ENCODE measurements around the gene SUGCT.

The SUGCT gene

GRCh38 chr7:40483630-40484029, 348.8 kb downstream of the SUGCT start:
- DNase-seq = no peak

DNA sequence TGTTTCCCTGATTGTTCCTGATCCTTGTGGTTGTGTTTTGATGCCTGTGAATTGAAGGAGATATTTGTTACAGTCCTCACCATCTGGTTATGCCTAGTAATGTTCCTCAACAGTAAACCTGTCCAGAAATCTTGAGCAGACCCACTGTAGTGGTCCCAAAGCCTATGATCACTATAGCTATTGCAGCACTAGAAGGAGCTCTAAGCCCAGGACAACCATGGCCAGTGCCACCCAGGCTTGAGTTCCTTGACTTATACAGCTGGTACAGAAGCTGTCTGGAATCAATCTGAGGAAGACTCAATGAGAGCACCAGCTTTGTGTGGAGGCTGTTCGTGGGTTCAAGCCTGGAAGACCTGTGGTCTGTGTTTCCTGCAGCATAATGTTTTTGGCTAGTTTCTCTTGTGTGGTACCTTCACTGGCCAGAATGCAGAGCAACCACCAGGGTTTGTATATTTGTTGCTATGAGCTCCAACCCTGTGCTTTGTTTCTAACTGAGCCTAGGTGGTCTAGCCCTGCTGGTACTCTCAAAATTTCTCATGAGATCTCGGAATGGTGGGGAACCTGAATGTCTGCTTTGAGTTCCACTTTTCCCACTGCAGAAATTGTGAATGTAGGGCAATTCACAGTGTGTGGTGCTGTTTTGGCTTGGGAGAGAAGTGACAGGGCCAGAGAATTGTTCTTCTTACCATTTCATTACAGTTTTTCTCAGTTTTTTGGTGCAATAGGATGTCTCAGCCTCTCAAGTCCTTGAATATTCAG, 355.2 kb downstream of the SUGCT start:
- DNase-seq = no peak

DNA sequence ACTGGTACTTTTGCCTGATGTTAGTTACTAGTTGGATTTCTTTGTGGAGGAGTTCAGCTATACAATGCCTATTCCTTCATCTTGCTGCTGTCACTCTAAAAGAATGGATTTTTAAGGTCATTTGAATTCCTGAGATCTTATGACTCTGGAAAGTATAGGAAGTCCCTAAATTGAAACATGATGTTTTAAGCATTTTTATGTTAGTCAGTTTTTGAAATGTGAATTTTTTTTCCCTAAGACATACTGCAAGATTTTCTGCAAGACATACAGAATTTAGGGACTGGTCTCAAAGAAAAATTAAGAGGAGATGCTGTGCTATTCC, 355.8 kb downstream of the SUGCT start:
- DNase-seq = no peak

GRCh38 chr7:40492946-40493345, 358.1 kb downstream of the SUGCT start:
- no peak for DNase-seq

GRCh38 chr7:40493609-40494051, 358.8 kb downstream of the SUGCT start:
- no peak for DNase-seq

DNA sequence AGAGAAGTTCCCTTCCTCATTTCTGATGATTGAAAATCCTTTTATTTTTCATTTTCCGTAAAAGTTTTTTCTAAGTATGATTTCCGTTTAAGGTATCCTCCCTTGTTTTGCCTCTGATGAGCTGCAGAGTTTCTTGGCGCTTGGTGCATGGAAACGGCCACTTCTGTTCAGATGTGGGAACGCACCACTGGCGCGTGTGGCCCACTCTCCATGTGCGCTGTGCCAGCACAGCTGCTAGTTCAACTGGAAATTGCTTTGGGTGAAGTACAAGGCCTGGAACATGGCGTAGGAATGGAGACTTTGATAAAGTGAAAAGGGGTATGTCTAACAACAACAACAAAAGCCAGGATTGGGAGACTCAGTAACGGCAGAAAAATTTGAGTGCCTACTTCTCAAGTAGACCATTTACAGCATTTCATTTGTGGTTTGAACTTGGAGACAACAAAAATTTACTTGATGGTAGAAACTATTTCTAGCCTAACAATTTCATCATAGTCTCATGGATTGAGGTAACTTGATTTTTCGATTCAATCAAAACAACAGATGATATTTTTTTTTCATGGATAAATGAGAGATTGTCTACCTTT, 364.2 kb downstream of the SUGCT start:
- no peak for DNase-seq

DNA sequence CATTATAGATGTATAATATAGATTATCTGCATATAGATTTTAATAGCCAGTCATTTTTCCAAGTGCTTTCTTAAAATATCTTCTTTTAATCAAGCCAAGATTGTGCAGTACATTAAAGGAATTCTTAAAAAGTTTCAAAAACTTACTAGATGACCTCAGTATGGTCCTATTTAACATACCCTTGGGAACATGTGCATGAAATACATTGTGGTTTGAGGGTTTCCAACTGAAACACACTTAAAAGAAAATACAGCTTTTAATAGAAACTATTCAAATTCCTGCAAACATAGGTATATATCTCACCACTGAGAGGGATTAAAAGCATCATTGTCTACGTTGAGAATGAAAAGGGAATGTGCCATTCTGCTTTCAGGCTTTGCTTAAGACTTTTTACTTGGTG, 364.9 kb downstream of the SUGCT start:
- DNase-seq = no peak

DNA sequence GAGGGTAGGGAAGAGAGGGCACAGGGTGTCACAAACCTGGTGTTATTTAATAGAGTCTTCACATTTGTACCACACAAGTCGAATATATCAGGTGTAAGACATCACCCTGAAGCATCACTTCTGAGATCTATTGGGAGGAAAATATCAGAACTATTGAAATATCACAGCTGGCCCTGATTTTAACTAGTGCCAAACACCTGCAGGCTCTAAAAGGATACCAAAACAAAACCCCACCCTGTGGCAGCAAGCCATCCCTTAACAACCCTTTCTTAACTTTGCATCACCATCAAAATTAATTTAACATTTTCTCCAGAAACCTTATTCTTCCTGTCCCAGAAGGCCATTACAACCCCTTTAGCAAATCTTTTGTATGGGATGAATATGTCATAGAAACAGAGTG, 365.4 kb downstream of the SUGCT start:
- DNase-seq = no peak

GRCh38 chr7:40502359-40502758, 367.6 kb downstream of the SUGCT start:
- no peak for DNase-seq

GRCh38 chr7:40506158-40506557, 371.4 kb downstream of the SUGCT start:
- no peak for DNase-seq

DNA sequence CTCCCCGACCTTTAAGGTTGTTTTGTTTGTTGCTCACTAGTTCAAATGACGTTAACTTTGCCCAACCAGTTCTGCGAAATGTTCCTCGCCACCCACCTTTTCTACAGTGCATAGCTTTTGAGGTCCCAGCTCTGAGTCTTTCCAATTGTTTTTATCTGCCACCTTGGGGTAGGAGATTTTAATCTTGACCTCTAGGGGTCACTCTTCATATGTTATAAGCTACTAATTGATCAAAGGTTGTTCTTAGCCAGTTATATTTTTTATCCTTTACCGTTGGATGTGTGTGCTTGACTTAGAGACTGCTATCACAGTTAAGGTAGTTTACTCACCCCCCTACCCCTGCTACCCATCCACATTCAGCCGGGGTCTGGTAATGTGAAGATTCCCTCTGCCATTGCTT, 372.4 kb downstream of the SUGCT start:
- DNase-seq = no peak

GRCh38 chr7:40509287-40509996, 374.6 kb downstream of the SUGCT start:
- no peak for DNase-seq

DNA sequence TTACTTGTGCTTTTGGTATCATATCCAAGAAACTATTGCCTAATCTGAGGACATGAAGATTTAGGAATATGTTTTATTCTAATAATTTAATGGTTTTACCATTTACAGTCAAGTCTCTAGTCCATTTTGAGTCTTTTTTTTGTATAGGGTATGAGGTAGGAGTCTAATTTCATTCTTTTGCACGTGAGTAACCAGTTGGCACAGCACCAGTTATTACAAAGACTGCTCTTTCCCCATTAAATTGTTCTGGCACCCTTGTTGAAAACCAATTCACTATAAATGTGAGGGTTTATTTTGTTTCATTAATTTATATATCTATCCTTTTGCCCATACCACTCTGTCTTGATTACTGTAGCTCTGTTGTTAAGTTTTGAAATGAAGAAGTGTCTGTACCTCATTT, 381.6 kb downstream of the SUGCT start:
- DNase-seq = no peak

GRCh38 chr7:40519009-40519408, 384.2 kb downstream of the SUGCT start:
- no peak for DNase-seq

- DNase-seq = no peak
These were observed 386.4 kb downstream of the SUGCT start for GRCh38 chr7:40520986-40521738.

DNA sequence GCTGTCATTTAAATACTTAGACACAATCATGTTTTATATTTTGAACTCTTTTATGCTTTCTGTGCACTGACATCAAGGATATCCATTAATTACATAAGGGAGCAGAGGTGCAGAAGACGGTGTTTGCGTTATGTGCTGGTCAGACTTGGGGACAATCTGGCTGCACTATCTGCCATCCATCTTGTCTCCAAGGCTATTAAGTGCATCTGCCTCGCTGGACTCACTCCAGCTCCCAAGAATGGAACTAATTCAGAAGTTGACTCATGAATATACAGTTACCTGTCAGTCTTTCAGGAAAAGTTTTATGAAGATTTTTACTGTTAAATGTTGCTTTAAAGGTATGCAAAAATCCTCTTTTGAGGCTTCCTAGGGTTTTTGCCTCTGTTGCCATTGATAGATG, 391.0 kb downstream of the SUGCT start:
- no peak for DNase-seq

GRCh38 chr7:40526951-40527715, 392.3 kb downstream of the SUGCT start:
- DNase-seq = no peak

- DNase-seq = no peak
These were observed 392.9 kb downstream of the SUGCT start for GRCh38 chr7:40527723-40528122.

DNA sequence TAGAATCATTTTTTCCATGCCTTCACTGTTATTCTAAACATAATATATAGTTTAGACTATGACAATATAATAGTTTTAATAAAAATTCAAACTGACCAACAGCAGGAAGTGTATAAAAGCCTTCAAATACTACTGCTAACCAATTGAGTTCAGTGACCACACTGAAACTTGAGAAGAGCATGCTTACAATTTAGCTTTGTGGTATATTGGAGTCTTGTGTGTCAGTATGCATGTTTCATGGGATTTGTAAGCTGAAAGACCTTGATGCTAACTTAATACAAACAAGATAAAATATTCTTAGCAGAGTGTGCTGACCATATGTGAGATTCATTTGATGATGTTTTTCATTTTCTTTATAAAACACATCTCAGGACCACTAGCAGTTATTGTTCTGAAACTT, 395.5 kb downstream of the SUGCT start:
- DNase-seq = no peak

DNA sequence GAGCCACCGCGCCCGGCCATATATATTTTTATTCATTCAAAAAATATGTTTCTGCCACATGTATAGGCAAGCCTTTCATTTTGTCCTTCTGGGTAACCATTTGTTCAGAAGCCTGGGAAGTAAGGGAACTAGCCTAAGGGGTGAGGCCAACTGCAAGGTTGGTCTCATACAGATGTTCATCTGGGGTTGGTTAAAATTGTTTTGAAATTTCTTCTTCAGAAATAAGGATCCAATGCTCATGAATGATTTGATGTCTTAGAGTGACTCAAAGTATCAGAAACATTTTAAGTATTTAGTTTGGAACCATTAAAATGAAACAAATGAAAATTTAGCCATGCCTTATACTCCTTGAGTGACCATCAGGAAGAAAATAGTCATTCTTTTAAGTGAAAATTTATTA, 397.2 kb downstream of the SUGCT start:
- DNase-seq = no peak

DNA sequence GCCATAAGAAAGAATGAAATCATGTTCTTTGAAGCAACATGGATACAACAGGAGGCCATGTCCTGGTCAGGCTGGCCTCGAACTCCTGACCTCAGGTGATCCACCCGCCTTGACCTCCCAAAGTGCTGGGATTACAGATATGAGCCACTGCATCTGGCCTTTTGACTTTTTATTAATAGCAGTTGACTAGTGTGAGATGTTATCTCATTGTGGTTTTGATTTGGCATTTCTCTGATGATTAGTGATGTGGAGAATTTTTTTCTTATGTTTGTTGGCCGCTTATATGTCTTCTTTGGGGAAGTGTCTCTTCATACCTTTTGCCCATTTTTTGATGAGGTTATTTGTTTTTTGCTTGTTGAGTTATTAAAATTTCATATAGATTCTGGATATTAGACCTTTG, 400.9 kb downstream of the SUGCT start:
- no peak for DNase-seq

GRCh38 chr7:40536421-40536820, 401.6 kb downstream of the SUGCT start:
- no peak for DNase-seq

- DNase-seq = no peak
These were observed 403.5 kb downstream of the SUGCT start for GRCh38 chr7:40538281-40538680.

Measured in activated CD4-positive, alpha-beta T cell treated with anti-CD3 and anti-CD28 coated beads for 1 hour (primary cell).